SK-N-SH treated with all-trans-retinoic acid at 6 μM for 48 hours (cell line): Measurements from ENCODE around the gene TNP2.

ENCODE experiments used
- ATAC-seq: fragments of 200-7000 bp; cut with Tn5 transposase; 3 replicates; pipeline ENCODE4 v1.9.1; 2020; ENCODE audit warnings: mild to moderate bottlenecking, moderate library complexity
- BACH2 ChIP-seq: fragments of 250-450 bp; sonication (Bioruptor Pico); IDR thresholded peaks from 2 replicates; pipeline ENCODE4 v1.9.0; 2021; ENCODE audit warnings: mild to moderate bottlenecking, borderline replicate concordance
- CSDC2 ChIP-seq: fragments of 250-450 bp; sonication (Bioruptor Pico); IDR thresholded peaks from 2 replicates; pipeline ENCODE4 v1.5.0; 2020; ENCODE audit warnings: mild to moderate bottlenecking, moderate library complexity
- GLIS3 ChIP-seq: fragments of 250-450 bp; sonication (Bioruptor Pico); IDR thresholded peaks from 2 replicates; pipeline ENCODE4 v1.5.0; 2020; ENCODE audit warnings: mild to moderate bottlenecking, moderate library complexity
- OSR1 ChIP-seq: fragments of 250-450 bp; sonication (Bioruptor Pico); IDR thresholded peaks from 2 replicates; pipeline ENCODE4 v1.8.0; 2022; ENCODE audit warnings: moderate library complexity, mild to moderate bottlenecking, inconsistent platforms
- PPARA ChIP-seq: fragments of 250-450 bp; sonication (Bioruptor Pico); IDR thresholded peaks from 2 replicates; pipeline ENCODE4 v1.5.0; 2020; ENCODE audit warnings: mild to moderate bottlenecking, borderline replicate concordance
- RARB ChIP-seq: fragments of 250-450 bp; sonication (Bioruptor Pico); IDR thresholded peaks from 2 replicates; pipeline ENCODE4 v1.8.0; 2021; ENCODE audit warnings: mild to moderate bottlenecking, moderate library complexity
- SNAI2 ChIP-seq: fragments of 250-450 bp; sonication (Bioruptor Pico); IDR thresholded peaks from 2 replicates; pipeline ENCODE4 v1.5.0; 2020; ENCODE audit warnings: mild to moderate bottlenecking, moderate library complexity
- TCF4 ChIP-seq: fragments of 250-450 bp; sonication (Bioruptor Pico); IDR thresholded peaks from 2 replicates; pipeline ENCODE4 v1.8.0; 2021; ENCODE audit warnings: mild to moderate bottlenecking, moderate library complexity, borderline replicate concordance
- ZC3H10 ChIP-seq: fragments of 250-450 bp; sonication (Bioruptor Pico); IDR thresholded peaks from 2 replicates; pipeline ENCODE4 v1.5.1; 2021; ENCODE audit warnings: mild to moderate bottlenecking, moderate library complexity
- ZFP30 ChIP-seq: fragments of 450-650 bp; formaldehyde crosslinking; IDR thresholded peaks from 2 replicates; pipeline ENCODE4 v1.5.0; 2022; ENCODE audit warnings: mild to moderate bottlenecking, moderate library complexity
- ZNF565 ChIP-seq: fragments of 450-650 bp; formaldehyde crosslinking; conservative IDR thresholded peaks from 2 replicates; pipeline ENCODE4 v1.5.0; 2020; ENCODE audit warnings: low read depth, mild to moderate bottlenecking, moderate library complexity
- ZNF70 ChIP-seq: fragments of 450-650 bp; formaldehyde crosslinking; IDR thresholded peaks from 2 replicates; pipeline ENCODE4 v1.5.0; 2020; ENCODE audit warnings: mild to moderate bottlenecking, moderate library complexity
- ZNF8 ChIP-seq: fragments of 450-650 bp; formaldehyde crosslinking; IDR thresholded peaks from 2 replicates; pipeline ENCODE4 v1.5.0; 2020; ENCODE audit warnings: mild to moderate bottlenecking, moderate library complexity
- TF ChIP-seq, protein P1 (sequence below): fragments of 250-450 bp; sonication (Bioruptor Pico); IDR thresholded peaks from 2 replicates; pipeline ENCODE4 v1.5.1; 2021; ENCODE audit warnings: mild to moderate bottlenecking, moderate library complexity
- TF ChIP-seq, protein P2 (sequence below): fragments of 250-450 bp; sonication (Bioruptor Pico); IDR thresholded peaks from 2 replicates; pipeline ENCODE4 v1.8.0; 2021; ENCODE audit warnings: low read depth, mild to moderate bottlenecking, moderate library complexity, borderline replicate concordance
- TF ChIP-seq, protein P3 (sequence below): fragments of 250-450 bp; sonication (Bioruptor Pico); IDR thresholded peaks from 2 replicates; pipeline ENCODE4 v1.5.1; 2020; ENCODE audit warnings: low read depth, mild to moderate bottlenecking, moderate library complexity
- TF ChIP-seq, protein P4 (sequence below): fragments of 250-450 bp; sonication (Bioruptor Pico); IDR thresholded peaks from 2 replicates; pipeline ENCODE4 v1.5.0; 2020; ENCODE audit warnings: mild to moderate bottlenecking, moderate library complexity
- TF ChIP-seq, protein P5 (sequence below): fragments of 250-450 bp; sonication (Bioruptor Pico); IDR thresholded peaks from 2 replicates; pipeline ENCODE4 v1.8.0; 2020; ENCODE audit warnings: mild to moderate bottlenecking, moderate library complexity, borderline replicate concordance

TNP2 gene

DNA sequence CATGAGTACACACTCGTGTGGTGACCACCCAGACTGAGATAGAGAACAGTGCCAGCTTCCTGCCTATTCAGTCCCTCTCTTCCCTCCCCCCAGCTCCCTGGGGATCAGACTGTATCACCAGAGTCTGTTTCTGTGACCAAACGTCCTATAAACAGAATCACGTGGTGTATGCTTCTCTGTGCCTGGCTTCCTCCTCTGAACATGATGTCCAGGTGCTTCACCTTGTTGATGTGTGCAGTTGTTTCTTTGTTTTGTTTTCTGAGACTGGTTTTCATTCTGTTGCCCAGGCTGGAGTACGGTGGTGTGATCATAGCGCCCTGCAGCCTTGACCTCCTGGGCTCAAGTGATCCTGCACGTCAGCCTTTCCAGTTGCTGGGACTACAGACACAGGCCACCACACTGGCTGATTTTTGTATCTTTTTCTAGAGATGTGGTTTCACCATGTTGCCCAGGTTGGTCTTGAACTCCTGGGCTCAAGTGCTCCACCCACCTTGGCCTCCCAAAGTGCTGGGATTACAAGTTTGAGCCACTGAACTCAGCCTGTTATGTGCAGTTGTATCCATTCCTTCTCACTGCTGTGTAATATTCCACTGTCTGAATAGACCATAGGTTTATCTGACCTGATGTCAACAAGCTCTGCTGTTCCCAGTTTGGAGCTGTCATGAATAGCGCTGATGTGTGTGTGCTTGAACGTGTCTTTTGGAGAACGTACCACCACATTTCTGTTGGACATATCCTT, 40.9 kb upstream of the TNP2 start (continued):
- no peak for TF ChIP-seq ZC3H10
- no peak for TF ChIP-seq ZNF565 (CRISPR knock-in tag)
- TF ChIP-seq, protein P1, sequence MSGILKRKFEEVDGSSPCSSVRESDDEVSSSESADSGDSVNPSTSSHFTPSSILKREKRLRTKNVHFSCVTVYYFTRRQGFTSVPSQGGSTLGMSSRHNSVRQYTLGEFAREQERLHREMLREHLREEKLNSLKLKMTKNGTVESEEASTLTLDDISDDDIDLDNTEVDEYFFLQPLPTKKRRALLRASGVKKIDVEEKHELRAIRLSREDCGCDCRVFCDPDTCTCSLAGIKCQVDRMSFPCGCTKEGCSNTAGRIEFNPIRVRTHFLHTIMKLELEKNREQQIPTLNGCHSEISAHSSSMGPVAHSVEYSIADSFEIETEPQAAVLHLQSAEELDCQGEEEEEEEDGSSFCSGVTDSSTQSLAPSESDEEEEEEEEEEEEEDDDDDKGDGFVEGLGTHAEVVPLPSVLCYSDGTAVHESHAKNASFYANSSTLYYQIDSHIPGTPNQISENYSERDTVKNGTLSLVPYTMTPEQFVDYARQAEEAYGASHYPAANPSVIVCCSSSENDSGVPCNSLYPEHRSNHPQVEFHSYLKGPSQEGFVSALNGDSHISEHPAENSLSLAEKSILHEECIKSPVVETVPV (CRISPR knock-in tag): no peak
- TF ChIP-seq, protein P2, sequence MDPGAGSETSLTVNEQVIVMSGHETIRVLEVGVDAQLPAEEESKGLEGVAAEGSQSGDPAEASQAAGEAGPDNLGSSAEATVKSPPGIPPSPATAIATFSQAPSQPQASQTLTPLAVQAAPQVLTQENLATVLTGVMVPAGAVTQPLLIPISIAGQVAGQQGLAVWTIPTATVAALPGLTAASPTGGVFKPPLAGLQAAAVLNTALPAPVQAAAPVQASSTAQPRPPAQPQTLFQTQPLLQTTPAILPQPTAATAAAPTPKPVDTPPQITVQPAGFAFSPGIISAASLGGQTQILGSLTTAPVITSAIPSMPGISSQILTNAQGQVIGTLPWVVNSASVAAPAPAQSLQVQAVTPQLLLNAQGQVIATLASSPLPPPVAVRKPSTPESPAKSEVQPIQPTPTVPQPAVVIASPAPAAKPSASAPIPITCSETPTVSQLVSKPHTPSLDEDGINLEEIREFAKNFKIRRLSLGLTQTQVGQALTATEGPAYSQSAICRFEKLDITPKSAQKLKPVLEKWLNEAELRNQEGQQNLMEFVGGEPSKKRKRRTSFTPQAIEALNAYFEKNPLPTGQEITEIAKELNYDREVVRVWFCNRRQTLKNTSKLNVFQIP (CRISPR knock-in tag): no peak
- no peak for TF ChIP-seq GLIS3 (CRISPR knock-in tag)
- no peak for TF ChIP-seq TCF4 (CRISPR knock-in tag)

DNA sequence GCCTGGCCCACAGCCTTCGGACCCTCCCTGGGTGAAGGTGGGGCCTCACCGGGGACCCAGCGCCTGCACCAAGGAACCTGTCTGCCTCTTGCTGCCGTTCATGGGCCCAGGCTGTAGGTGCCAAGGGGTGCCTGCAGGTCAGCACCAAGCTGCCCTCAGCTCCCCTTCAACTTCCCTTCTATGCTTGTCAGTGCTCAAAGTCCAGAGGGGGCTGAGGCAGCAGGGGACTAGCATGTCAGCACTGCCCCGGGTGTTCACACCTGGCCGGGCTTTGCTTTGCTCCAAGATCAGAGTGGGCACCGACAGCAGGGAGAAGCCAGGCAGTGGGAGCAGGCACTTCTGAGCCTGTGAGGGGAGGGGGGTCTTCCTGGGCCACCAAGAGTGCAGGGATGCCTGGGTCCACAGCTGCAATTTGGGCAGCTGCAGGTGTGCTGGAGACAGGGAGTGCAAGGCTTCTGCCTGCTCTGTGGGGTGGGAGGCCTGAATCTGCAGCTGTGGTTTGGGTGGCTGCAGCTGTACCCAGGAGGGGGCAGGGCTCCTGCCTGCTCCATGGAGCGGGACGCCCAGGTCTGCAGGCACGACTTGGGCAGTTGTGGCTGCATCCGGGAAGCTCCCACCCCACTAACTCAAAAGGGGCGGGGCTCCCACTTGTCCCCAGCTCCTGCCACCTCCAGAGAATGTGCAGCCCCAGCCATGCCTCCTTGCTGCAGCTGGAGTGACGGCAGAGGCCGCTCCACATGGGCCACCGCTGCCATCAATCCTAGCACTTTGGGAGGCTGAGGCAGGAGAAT, 39.6 kb upstream of the TNP2 start:
- TF ChIP-seq BACH2 (no peak), ZFP30 (CRISPR knock-in tag) (no peak), ZNF8 (CRISPR knock-in tag) (no peak), GLIS3 (CRISPR knock-in tag) (no peak), ZNF70 (CRISPR knock-in tag) (no peak), ZC3H10 (no peak), RARB (no peak), TCF4 (CRISPR knock-in tag) (no peak), SNAI2 (CRISPR knock-in tag) (no peak), PPARA (CRISPR knock-in tag) (no peak), OSR1 (CRISPR knock-in tag) (no peak), CSDC2 (no peak), ZNF565 (CRISPR knock-in tag) (no peak)
- TF ChIP-seq, protein P3, sequence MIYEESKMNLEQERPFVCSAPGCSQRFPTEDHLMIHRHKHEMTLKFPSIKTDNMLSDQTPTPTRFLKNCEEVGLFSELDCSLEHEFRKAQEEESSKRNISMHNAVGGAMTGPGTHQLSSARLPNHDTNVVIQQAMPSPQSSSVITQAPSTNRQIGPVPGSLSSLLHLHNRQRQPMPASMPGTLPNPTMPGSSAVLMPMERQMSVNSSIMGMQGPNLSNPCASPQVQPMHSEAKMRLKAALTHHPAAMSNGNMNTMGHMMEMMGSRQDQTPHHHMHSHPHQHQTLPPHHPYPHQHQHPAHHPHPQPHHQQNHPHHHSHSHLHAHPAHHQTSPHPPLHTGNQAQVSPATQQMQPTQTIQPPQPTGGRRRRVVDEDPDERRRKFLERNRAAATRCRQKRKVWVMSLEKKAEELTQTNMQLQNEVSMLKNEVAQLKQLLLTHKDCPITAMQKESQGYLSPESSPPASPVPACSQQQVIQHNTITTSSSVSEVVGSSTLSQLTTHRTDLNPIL (CRISPR knock-in tag): no peak
- TF ChIP-seq, protein P4, sequence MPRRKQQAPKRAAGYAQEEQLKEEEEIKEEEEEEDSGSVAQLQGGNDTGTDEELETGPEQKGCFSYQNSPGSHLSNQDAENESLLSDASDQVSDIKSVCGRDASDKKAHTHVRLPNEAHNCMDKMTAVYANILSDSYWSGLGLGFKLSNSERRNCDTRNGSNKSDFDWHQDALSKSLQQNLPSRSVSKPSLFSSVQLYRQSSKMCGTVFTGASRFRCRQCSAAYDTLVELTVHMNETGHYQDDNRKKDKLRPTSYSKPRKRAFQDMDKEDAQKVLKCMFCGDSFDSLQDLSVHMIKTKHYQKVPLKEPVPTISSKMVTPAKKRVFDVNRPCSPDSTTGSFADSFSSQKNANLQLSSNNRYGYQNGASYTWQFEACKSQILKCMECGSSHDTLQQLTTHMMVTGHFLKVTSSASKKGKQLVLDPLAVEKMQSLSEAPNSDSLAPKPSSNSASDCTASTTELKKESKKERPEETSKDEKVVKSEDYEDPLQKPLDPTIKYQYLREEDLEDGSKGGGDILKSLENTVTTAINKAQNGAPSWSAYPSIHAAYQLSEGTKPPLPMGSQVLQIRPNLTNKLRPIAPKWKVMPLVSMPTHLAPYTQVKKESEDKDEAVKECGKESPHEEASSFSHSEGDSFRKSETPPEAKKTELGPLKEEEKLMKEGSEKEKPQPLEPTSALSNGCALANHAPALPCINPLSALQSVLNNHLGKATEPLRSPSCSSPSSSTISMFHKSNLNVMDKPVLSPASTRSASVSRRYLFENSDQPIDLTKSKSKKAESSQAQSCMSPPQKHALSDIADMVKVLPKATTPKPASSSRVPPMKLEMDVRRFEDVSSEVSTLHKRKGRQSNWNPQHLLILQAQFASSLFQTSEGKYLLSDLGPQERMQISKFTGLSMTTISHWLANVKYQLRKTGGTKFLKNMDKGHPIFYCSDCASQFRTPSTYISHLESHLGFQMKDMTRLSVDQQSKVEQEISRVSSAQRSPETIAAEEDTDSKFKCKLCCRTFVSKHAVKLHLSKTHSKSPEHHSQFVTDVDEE (CRISPR knock-in tag): no peak
- TF ChIP-seq, protein P5, sequence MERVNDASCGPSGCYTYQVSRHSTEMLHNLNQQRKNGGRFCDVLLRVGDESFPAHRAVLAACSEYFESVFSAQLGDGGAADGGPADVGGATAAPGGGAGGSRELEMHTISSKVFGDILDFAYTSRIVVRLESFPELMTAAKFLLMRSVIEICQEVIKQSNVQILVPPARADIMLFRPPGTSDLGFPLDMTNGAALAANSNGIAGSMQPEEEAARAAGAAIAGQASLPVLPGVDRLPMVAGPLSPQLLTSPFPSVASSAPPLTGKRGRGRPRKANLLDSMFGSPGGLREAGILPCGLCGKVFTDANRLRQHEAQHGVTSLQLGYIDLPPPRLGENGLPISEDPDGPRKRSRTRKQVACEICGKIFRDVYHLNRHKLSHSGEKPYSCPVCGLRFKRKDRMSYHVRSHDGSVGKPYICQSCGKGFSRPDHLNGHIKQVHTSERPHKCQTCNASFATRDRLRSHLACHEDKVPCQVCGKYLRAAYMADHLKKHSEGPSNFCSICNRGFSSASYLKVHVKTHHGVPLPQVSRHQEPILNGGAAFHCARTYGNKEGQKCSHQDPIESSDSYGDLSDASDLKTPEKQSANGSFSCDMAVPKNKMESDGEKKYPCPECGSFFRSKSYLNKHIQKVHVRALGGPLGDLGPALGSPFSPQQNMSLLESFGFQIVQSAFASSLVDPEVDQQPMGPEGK: no peak
- TF ChIP-seq, protein P2 (CRISPR knock-in tag): no peak
- ATAC-seq: no peak
